Right lobe of liver (tissue), 6 donors: ENCODE data around the gene CEP350. TPM values are rescaled to one million over a fixed set of nuclear protein-coding genes. Genes with fewer than 3 reads are reported as not detected.
A peak's percentile ranks its signal among the peaks of the same experiment; 100 is the strongest.

Experiments
- ATAC-seq, 4 donors: fragments of 200-7000 bp; cut with Tn5 transposase; one replicate each; pipeline ENCODE4 v1.9.1; 2020; ENCODE audit warnings: mild to moderate bottlenecking in 4 of 4, moderate library complexity in 4 of 4
- DNase-seq, 3 donors: peaks; one replicate each; pipeline ENCODE4 v3.0.0-alpha.2; 2020
- H3K27ac ChIP-seq, 3 donors: fragments of 200-600 bp; one replicate each; pipeline ENCODE4 v1.8.0; 2022
- H3K27me3 ChIP-seq, 2 donors: fragments of 200-600 bp; one replicate each; pipeline ENCODE4 v1.8.0; 2022
- H3K36me3 ChIP-seq, 4 donors: fragments of 200-600 bp; sonication (generic) in 1 of 4; one replicate each; pipeline versions ENCODE4 v1.5.1 to v1.8.0; 2017 to 2022; ENCODE audit warnings: control low read depth in 1 of 4
- H3K4me1 ChIP-seq, 4 donors: fragments of 200-600 bp; sonication (generic) in 1 of 4; one replicate each; pipeline versions ENCODE4 v1.5.1 to v1.8.0; 2017 to 2022; ENCODE audit warnings: control low read depth in 1 of 4
- H3K4me3 ChIP-seq, 3 donors: fragments of 200-600 bp; one replicate each; pipeline ENCODE4 v1.8.0; 2022
- H3K9me3 ChIP-seq, 4 donors: fragments of 200-600 bp; sonication (generic) in 1 of 4; one replicate each; pipeline versions ENCODE4 v1.5.1 to v1.8.0; 2017 to 2022; ENCODE audit warnings: control low read depth in 1 of 4
- CTCF ChIP-seq, 4 donors: fragments of 200-600 bp in 3 of 4; fragments of 450-650 bp in 1 of 4; IDR thresholded peaks; one replicate each; pipeline versions ENCODE4 v1.5.1 to v1.8.0; 2016 to 2022; ENCODE audit warnings: antibody characterized with exemption in 4 of 4, mild to moderate bottlenecking in 2 of 4
- POLR2A ChIP-seq: fragments of 450-650 bp; IDR thresholded peaks from one replicate; pipeline ENCODE4 v1.6.1; 2017; ENCODE audit warnings: antibody characterized with exemption, mild to moderate bottlenecking
- WGBS: methylation state at CpG from one replicate; pipeline ENCODE4 v1.1.6; 2018; ENCODE audit warnings: low coverage, low lambda C conversion rate; ENCODE audit not compliant: insufficient coverage; ENCODE audit errors: missing lambda C conversion rate; 5-methylcytosine and 5-hydroxymethylcytosine counted together
- intact Hi-C, 2 donors: fragments of 100-400 bp; cut with DNase I; formaldehyde crosslinking; loops; one replicate each; pipeline versions ENCODE4 v1.11.2 to v1.14.1; 2022
- total RNA-seq, 6 experiments: library from RNA; depleted of rRNA in 2 of 6; stranded (reverse); fragments of >200 nt in 2 of 6; fragmentation: NEBNext Ultra II Directional in 3 of 6; extraction: Animal tissue kit (Norgen Biotek cat#: 25700) in 3 of 6; gene quantifications; one replicate each; pipeline versions ENCODE4 v1.1.0 to v1.2.4, GENCODE V29; 2016 to 2023
- donor health status: DM: no; HTN: yes; CAD: no.
- donor health status: DM: no; HTN: no; CAD: no.
- donor health status: DM: no; HTN: no; CAD: no.
- donor health status: DM: no; HTN: yes; CAD: no.
- donor health status: DM: no; HTN: yes; CAD: no.

The CEP350 gene
- total RNA-seq, 6 experiments from 2014 or later = 15.6 to 24.6 (median 21.3) TPM

- TF ChIP-seq CTCF (IDR thresholded peaks at IDR 0.05) (no peak), POLR2A (no peak)
- peaks cover 0 to 8% (median 0%) of the 10 kb centered on the region in 4 donors for H3K4me1 ChIP-seq
- no peak overlapping the region for H3K27ac ChIP-seq
- DNase-seq (no peak), ATAC-seq (peak in 2 of 4 donors; percentile 29 to 52)
- H3K9me3 ChIP-seq = no peaks in the 10 kb centered on the region
- 32% methylated on average over 2 of the region's 2 CpGs for WGBS
- intact Hi-C loops = no loop called here
- H3K36me3 ChIP-seq = no peaks in the 10 kb centered on the region
- H3K27me3 ChIP-seq = no peaks in the 10 kb centered on the region
- H3K4me3 ChIP-seq = no peak overlapping the region
Measured at GRCh38 chr1:179929955-179930798, 24.4 kb upstream of the CEP350 start.

GRCh38 chr1:179930867-179931266, 23.7 kb upstream of the CEP350 start:
- no peaks in the 10 kb centered on the region for H3K9me3 ChIP-seq
- H3K4me1 ChIP-seq = peaks cover 0 to 8% (median 0%) of the 10 kb centered on the region in 4 donors
- H3K4me3 ChIP-seq = no peak overlapping the region
- ATAC-seq (no peak), DNase-seq (no peak)
- H3K36me3 ChIP-seq = no peaks in the 10 kb centered on the region
- H3K27ac ChIP-seq = no peak overlapping the region
- no peaks in the 10 kb centered on the region for H3K27me3 ChIP-seq
- TF ChIP-seq CTCF (IDR thresholded peaks at IDR 0.05) (no peak), POLR2A (no peak)
- intact Hi-C loops = no loop called here
- 91% methylated on average over 3 of the region's 3 CpGs for WGBS

GRCh38 chr1:179933219-179933618, 21.4 kb upstream of the CEP350 start:
- ATAC-seq = no peak
- Histone ChIP-seq H3K27ac (no peak overlapping the region), H3K36me3 (no peaks in the 10 kb centered on the region), H3K9me3 (no peaks in the 10 kb centered on the region), H3K4me1 (peaks cover 0 to 8% (median 0%) of the 10 kb centered on the region in 4 donors), H3K27me3 (no peaks in the 10 kb centered on the region), H3K4me3 (no peak overlapping the region)
- DNase-seq = no peak
- no peak for TF ChIP-seq CTCF (IDR thresholded peaks at IDR 0.05)
- TF ChIP-seq POLR2A = no peak
- WGBS = 100% methylated on average over 1 of the region's 2 CpGs
- intact Hi-C loops = no loop called here

GRCh38 chr1:179935909-179936496, 18.6 kb upstream of the CEP350 start:
- intact Hi-C loops = no loop called here
- 20% methylated on average over 1 of the region's 1 CpG for WGBS
- no peak overlapping the region for H3K27ac ChIP-seq
- H3K27me3 ChIP-seq = no peaks in the 10 kb centered on the region
- H3K36me3 ChIP-seq = no peaks in the 10 kb centered on the region
- H3K9me3 ChIP-seq = no peaks in the 10 kb centered on the region
- ATAC-seq (no peak), DNase-seq (no peak)
- no peaks in the 10 kb centered on the region for H3K4me1 ChIP-seq
- H3K4me3 ChIP-seq = no peak overlapping the region
- TF ChIP-seq POLR2A (no peak), CTCF (IDR thresholded peaks at IDR 0.05) (no peak)
